ENCODE results near the gene CASP10. TPM values are rescaled to one million over a fixed set of nuclear protein-coding genes. Genes with fewer than 3 reads are reported as not detected.

Gene CASP10
- polyA plus RNA-seq, 1 of the 3 experiments (the other 2 are of a cell fraction): 0.12 TPM

DNA sequence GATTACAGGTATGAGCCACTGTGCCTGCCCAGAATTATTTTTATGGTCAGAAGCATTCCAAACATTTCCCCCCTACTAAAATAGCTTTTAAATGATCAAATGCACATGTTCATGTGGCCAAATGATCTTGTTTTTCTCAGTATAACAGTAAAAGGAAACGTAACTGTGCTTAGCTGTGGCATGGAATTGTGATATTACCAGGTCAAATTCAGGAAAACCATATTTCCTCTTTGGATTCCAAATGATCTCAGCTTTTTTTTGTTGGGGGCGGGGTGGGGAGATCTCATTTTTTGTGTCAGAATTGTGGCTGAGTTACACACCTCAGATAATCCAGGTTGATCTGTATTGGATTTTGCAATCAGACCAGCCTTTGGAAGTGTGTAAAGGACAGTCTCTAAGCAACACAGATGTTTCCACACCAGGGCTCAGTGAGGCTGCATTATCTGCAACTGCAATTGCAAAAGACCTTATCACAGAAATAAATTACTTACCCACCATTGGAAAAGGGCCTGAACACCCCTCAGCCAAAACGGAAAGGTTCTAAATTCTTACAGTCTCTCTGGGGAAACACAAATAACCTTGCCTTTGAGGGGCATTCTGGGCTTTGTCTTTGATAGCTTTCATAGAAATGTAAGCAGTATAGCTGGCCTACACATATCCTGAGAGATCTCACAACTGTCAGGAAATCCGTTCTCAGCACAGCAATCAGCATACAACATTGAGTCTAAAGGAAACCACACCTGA, 8.4 kb downstream of the CASP10 start (continued):
- TF ChIP-seq TCF12 (IDR thresholded peaks at IDR 0.05) (no peak), TEAD4 (IDR thresholded peaks at IDR 0.05; ENCODE audit: borderline replicate concordance, insufficient read depth) (no peak), RAD21 (IDR thresholded peaks at IDR 0.05; ENCODE audit: low read length) (no peak)

DNA sequence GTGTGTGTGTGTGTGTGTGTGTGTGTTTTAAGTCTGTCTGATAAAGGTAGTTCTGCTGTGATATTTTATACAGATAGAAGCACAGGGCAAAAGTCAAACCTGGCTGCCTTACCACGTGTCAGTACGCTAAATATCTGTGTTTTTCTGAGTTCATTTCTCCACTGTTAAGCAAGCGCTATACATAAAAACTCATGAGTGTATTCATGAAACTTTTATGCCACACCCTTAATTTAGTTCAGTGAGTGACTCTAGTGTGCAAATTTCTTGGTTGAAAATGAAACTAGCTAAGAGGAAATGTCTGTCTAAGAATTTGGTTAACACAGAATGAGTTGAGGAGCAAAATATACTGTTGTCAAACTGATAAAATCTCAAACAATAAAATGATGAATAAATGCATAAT, 11.2 kb downstream of the CASP10 start:
- no peak for DNase-seq
- Histone ChIP-seq H4K20me1 (ENCODE audit: insufficient read depth) (no peaks in the 10 kb centered on the region), H3F3A (replicated peaks; ENCODE audit: insufficient read depth) (no peaks in the 10 kb centered on the region), H3K9ac (no peak overlapping the region), H3K79me2 (ENCODE audit: insufficient read depth) (no peaks in the 10 kb centered on the region), H3K9me2 (no peaks in the 10 kb centered on the region), H2AFZ (ENCODE audit: low read depth) (no peak overlapping the region), H3K36me3 (replicated peaks in 1 of 2; ENCODE audit: control insufficient read depth in 1 of 2, insufficient read depth in 2 of 2, low read length in 1 of 2) (no peaks in the 10 kb centered on the region), H3K27ac (ENCODE audit: low read depth in 2 of 2, low read length in 1 of 2) (no peak overlapping the region), H3K27me3 (ENCODE audit: insufficient read depth) (no peaks in the 10 kb centered on the region), H3K9me3 (no peaks in the 10 kb centered on the region), H3K4me3 (ENCODE audit: low read depth in 2 of 2, low read length in 1 of 2) (no peak overlapping the region), H3K4me2 (no peak overlapping the region), H3K4me1 (ENCODE audit: control insufficient read depth in 1 of 2, insufficient read depth in 2 of 2, low read depth in 1 of 2, low read length in 1 of 2) (no peaks in the 10 kb centered on the region; a peak in 1 of 4 replicates)
- 90% methylated on average over 3 of the region's 3 CpGs for WGBS (ENCODE audit: low lambda C conversion rate)
- TF ChIP-seq ELF1 (IDR thresholded peaks at IDR 0.05) (no peak), TEAD4 (IDR thresholded peaks at IDR 0.05; ENCODE audit: borderline replicate concordance, insufficient read depth) (no peak), RAD21 (IDR thresholded peaks at IDR 0.05; ENCODE audit: low read length) (no peak), RFX5 (IDR thresholded peaks at IDR 0.05; ENCODE audit: low read length) (no peak), SIN3A (IDR thresholded peaks at IDR 0.05; ENCODE audit: borderline replicate concordance, low read depth, low read length) (no peak), GATA2 (CRISPR knock-in tag; IDR thresholded peaks at IDR 0.05) (no peak), TAF1 (IDR thresholded peaks at IDR 0.05; ENCODE audit: borderline replicate concordance, low read depth, low read length) (no peak), RCOR1 (IDR thresholded peaks at IDR 0.05; ENCODE audit: low read length) (no peak), MXI1 (IDR thresholded peaks at IDR 0.05; ENCODE audit: low read depth, low read length) (no peak), NRF1 (IDR thresholded peaks at IDR 0.05; ENCODE audit: low read depth, low read length) (no peak), CHD2 (IDR thresholded peaks at IDR 0.05; ENCODE audit: low read length, partially characterized antibody) (no peak), MEF2A (IDR thresholded peaks at IDR 0.05; ENCODE audit: borderline replicate concordance, low read depth) (no peak)
- TF ChIP-seq, protein P1, sequence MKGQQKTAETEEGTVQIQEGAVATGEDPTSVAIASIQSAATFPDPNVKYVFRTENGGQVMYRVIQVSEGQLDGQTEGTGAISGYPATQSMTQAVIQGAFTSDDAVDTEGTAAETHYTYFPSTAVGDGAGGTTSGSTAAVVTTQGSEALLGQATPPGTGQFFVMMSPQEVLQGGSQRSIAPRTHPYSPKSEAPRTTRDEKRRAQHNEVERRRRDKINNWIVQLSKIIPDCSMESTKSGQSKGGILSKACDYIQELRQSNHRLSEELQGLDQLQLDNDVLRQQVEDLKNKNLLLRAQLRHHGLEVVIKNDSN (IDR thresholded peaks at IDR 0.05; ENCODE audit: borderline replicate concordance, low read depth): no peak
- TF ChIP-seq, protein P2, sequence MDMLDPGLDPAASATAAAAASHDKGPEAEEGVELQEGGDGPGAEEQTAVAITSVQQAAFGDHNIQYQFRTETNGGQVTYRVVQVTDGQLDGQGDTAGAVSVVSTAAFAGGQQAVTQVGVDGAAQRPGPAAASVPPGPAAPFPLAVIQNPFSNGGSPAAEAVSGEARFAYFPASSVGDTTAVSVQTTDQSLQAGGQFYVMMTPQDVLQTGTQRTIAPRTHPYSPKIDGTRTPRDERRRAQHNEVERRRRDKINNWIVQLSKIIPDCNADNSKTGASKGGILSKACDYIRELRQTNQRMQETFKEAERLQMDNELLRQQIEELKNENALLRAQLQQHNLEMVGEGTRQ (IDR thresholded peaks at IDR 0.05; ENCODE audit: borderline replicate concordance, low read depth, low read length): no peak
- TF ChIP-seq, protein P3, sequence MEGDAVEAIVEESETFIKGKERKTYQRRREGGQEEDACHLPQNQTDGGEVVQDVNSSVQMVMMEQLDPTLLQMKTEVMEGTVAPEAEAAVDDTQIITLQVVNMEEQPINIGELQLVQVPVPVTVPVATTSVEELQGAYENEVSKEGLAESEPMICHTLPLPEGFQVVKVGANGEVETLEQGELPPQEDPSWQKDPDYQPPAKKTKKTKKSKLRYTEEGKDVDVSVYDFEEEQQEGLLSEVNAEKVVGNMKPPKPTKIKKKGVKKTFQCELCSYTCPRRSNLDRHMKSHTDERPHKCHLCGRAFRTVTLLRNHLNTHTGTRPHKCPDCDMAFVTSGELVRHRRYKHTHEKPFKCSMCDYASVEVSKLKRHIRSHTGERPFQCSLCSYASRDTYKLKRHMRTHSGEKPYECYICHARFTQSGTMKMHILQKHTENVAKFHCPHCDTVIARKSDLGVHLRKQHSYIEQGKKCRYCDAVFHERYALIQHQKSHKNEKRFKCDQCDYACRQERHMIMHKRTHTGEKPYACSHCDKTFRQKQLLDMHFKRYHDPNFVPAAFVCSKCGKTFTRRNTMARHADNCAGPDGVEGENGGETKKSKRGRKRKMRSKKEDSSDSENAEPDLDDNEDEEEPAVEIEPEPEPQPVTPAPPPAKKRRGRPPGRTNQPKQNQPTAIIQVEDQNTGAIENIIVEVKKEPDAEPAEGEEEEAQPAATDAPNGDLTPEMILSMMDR (IDR thresholded peaks at IDR 0.05): no peak
- TF ChIP-seq, protein P4, sequence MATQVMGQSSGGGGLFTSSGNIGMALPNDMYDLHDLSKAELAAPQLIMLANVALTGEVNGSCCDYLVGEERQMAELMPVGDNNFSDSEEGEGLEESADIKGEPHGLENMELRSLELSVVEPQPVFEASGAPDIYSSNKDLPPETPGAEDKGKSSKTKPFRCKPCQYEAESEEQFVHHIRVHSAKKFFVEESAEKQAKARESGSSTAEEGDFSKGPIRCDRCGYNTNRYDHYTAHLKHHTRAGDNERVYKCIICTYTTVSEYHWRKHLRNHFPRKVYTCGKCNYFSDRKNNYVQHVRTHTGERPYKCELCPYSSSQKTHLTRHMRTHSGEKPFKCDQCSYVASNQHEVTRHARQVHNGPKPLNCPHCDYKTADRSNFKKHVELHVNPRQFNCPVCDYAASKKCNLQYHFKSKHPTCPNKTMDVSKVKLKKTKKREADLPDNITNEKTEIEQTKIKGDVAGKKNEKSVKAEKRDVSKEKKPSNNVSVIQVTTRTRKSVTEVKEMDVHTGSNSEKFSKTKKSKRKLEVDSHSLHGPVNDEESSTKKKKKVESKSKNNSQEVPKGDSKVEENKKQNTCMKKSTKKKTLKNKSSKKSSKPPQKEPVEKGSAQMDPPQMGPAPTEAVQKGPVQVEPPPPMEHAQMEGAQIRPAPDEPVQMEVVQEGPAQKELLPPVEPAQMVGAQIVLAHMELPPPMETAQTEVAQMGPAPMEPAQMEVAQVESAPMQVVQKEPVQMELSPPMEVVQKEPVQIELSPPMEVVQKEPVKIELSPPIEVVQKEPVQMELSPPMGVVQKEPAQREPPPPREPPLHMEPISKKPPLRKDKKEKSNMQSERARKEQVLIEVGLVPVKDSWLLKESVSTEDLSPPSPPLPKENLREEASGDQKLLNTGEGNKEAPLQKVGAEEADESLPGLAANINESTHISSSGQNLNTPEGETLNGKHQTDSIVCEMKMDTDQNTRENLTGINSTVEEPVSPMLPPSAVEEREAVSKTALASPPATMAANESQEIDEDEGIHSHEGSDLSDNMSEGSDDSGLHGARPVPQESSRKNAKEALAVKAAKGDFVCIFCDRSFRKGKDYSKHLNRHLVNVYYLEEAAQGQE (IDR thresholded peaks at IDR 0.05; ENCODE audit: low read depth, low read length): no peak
- ChIA-PET POLR2A (no interaction called here), CTCF (interaction anchor here (0.6 to 1.4 kb wide), 3 partner anchors 8 to 293 kb away, joined by 3 read pairs; no protein-coding TSS in a partner anchor)

Measured in SK-N-SH (cell line).